Ascending aorta (tissue), 2 donors: Measurements from ENCODE around the gene ARHGAP36. TPM values are rescaled to one million over a fixed set of nuclear protein-coding genes. Genes with fewer than 3 reads are reported as not detected.

Experiments used
- DNase-seq, 2 donors: peaks; one replicate each; pipeline ENCODE4 v3.0.0-alpha.2; 2019; ENCODE audit warnings: low spot score in 2 of 2
- H3K27ac ChIP-seq, 2 donors: fragments of 200-600 bp; sonication (generic); one replicate each; pipeline ENCODE4 v1.5.1; 2016 to 2017; ENCODE audit warnings: mild to moderate bottlenecking in 1 of 2
- H3K27me3 ChIP-seq: fragments of 200-600 bp; sonication (generic); one replicate; pipeline ENCODE4 v1.5.1; 2017
- H3K36me3 ChIP-seq, 2 donors: fragments of 200-600 bp; sonication (generic); one replicate each; pipeline ENCODE4 v1.5.1; 2016
- H3K4me1 ChIP-seq, 2 donors: fragments of 200-600 bp; sonication (generic); one replicate each; pipeline ENCODE4 v1.5.1; 2016 to 2017; ENCODE audit warnings: mild to moderate bottlenecking in 1 of 2
- H3K4me3 ChIP-seq, 2 donors: fragments of 200-600 bp; sonication (generic); one replicate each; pipeline ENCODE4 v1.5.1; 2016 to 2017; ENCODE audit warnings: mild to moderate bottlenecking in 1 of 2
- H3K9me3 ChIP-seq, 2 donors: fragments of 200-600 bp; sonication (generic); one replicate each; pipeline ENCODE4 v1.5.1; 2016
- CTCF ChIP-seq, 3 experiments: fragments of 200-600 bp in 2 of 3; fragments of 450-650 bp in 1 of 3; sonication (generic) in 2 of 3; IDR thresholded peaks; one replicate each; pipeline ENCODE4 v1.5.1; 2016 to 2019; ENCODE audit warnings: antibody characterized with exemption in 3 of 3, mild to moderate bottlenecking in 1 of 3, moderate library complexity in 1 of 3
- intact Hi-C: fragments of 100-400 bp; cut with DNase I; formaldehyde crosslinking; loops from one replicate; pipeline ENCODE4 v1.15.1; 2023
- total RNA-seq: library from RNA; depleted of rRNA; stranded (reverse); fragments of >200 nt; gene quantifications from one replicate; pipeline ENCODE4 v1.1.0, GENCODE V29; 2016

Gene ARHGAP36
- total RNA-seq, 1 donor from 2014 or later, result not detected

- Histone ChIP-seq H3K4me1 (no peaks in the 10 kb centered on the region), H3K27me3 (no peaks in the 10 kb centered on the region), H3K4me3 (no peak overlapping the region), H3K9me3 (no peaks in the 10 kb centered on the region), H3K36me3 (no peaks in the 10 kb centered on the region), H3K27ac (no peak overlapping the region)
- DNase-seq, result no peak
- TF ChIP-seq CTCF (IDR thresholded peaks at IDR 0.05), result no peak
- intact Hi-C loops, result no loop called here
Observed at GRCh38 chrX:131136776-131137175, 78.6 kb downstream of the ARHGAP36 start.

GRCh38 chrX:131139072-131139471 is 80.9 kb downstream of the ARHGAP36 start:
- no peak for DNase-seq
- Histone ChIP-seq H3K9me3 (no peaks in the 10 kb centered on the region), H3K4me3 (no peak overlapping the region), H3K4me1 (no peaks in the 10 kb centered on the region), H3K36me3 (no peaks in the 10 kb centered on the region), H3K27ac (no peak overlapping the region), H3K27me3 (no peaks in the 10 kb centered on the region)
- TF ChIP-seq CTCF (IDR thresholded peaks at IDR 0.05), result no peak
- intact Hi-C loops, result no loop called here

Other genes with a start within 250 kb of the ARHGAP36 start
- gene ENOX2, start 155.1 kb upstream of the ARHGAP36 start, total RNA-seq, result 2.0 TPM
- 1.5 TPM for gene IGSF1, start 231.0 kb downstream of the ARHGAP36 start, total RNA-seq